Sigmoid colon (tissue), 4 donors: ENCODE measurements around the gene PFKFB2.

Experiments
- POLR2AphosphoS5 ChIP-seq, 4 donors: sonication (generic); formaldehyde crosslinking; IDR thresholded peaks; one replicate each; pipeline ENCODE4 v1.6.1; 2017; ENCODE audit warnings: antibody characterized with exemption in 4 of 4
- TF ChIP-seq, protein P1 (sequence below), 4 experiments: fragments of 450-650 bp in 3 of 4; fragments of 200-600 bp in 1 of 4; IDR thresholded peaks; one replicate each; pipeline ENCODE4 v1.5.1; 2016 to 2019; ENCODE audit warnings: antibody characterized with exemption in 4 of 4, mild to moderate bottlenecking in 3 of 4, moderate library complexity in 2 of 4

DNA sequence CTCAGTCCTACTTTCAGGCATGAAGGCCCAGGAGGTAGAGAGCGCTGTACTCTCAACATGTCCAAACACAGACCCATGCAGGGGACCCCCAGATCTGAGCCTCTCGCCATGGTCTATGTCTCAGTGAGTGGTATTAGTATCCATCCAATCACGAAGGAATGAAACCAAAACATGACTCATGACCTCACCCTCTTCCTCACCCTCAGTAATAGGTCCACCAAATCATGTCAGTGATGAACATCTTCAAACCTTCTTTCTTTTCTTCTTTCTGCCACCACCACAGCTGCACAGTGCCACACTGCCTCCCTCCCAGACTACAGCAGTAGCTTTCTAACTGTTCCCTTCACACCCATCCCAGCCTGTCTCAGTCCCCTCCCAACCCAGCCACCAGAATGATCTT lies 37.3 kb upstream of the PFKFB2 start:
- TF ChIP-seq, protein P1, sequence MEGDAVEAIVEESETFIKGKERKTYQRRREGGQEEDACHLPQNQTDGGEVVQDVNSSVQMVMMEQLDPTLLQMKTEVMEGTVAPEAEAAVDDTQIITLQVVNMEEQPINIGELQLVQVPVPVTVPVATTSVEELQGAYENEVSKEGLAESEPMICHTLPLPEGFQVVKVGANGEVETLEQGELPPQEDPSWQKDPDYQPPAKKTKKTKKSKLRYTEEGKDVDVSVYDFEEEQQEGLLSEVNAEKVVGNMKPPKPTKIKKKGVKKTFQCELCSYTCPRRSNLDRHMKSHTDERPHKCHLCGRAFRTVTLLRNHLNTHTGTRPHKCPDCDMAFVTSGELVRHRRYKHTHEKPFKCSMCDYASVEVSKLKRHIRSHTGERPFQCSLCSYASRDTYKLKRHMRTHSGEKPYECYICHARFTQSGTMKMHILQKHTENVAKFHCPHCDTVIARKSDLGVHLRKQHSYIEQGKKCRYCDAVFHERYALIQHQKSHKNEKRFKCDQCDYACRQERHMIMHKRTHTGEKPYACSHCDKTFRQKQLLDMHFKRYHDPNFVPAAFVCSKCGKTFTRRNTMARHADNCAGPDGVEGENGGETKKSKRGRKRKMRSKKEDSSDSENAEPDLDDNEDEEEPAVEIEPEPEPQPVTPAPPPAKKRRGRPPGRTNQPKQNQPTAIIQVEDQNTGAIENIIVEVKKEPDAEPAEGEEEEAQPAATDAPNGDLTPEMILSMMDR (IDR thresholded peaks at IDR 0.05), result no peak
- no peak for TF ChIP-seq POLR2AphosphoS5 (IDR thresholded peaks at IDR 0.05)
